Measurements from ENCODE around the gene WDFY2.

WDFY2 gene

GRCh38 chr13:51729866-51730553, 145.7 kb downstream of the WDFY2 start:
- no peak for DNase-seq (ENCODE audit: insufficient read length, low spot score)
- FAIRE-seq: no peak
- TF ChIP-seq CTCF (IDR thresholded peaks at IDR 0.05; ENCODE audit: insufficient read depth, missing control alignments): no peak

GRCh38 chr13:51730927-51731326, 146.7 kb downstream of the WDFY2 start:
- no peak for FAIRE-seq
- TF ChIP-seq CTCF (IDR thresholded peaks at IDR 0.05; ENCODE audit: insufficient read depth, missing control alignments): no peak
- no peak for DNase-seq (ENCODE audit: insufficient read length, low spot score)

GRCh38 chr13:51731759-51732158, 147.5 kb downstream of the WDFY2 start:
- peak; percentile 40 for TF ChIP-seq CTCF (IDR thresholded peaks at IDR 0.05; ENCODE audit: insufficient read depth, missing control alignments)
- DNase-seq (ENCODE audit: insufficient read length, low spot score): no peak
- FAIRE-seq: peak; percentile 11

- FAIRE-seq (no peak), DNase-seq (ENCODE audit: insufficient read length, low spot score) (no peak)
- no peak for TF ChIP-seq CTCF (IDR thresholded peaks at IDR 0.05; ENCODE audit: insufficient read depth, missing control alignments)
Observed at GRCh38 chr13:51733374-51734298, 149.4 kb downstream of the WDFY2 start.

- no peak for DNase-seq (ENCODE audit: insufficient read length, low spot score)
Observed at GRCh38 chr13:51734786-51735185, 150.5 kb downstream of the WDFY2 start.

GRCh38 chr13:51737609-51738008, 153.3 kb downstream of the WDFY2 start:
- TF ChIP-seq CTCF (IDR thresholded peaks at IDR 0.05; ENCODE audit: insufficient read depth, missing control alignments): no peak
- DNase-seq (ENCODE audit: insufficient read length, low spot score) (no peak), FAIRE-seq (no peak)

More at GRCh38 chr13:51734786-51735185, 150.5 kb downstream of the WDFY2 start:
- FAIRE-seq: no peak
- no peak for TF ChIP-seq CTCF (IDR thresholded peaks at IDR 0.05; ENCODE audit: insufficient read depth, missing control alignments)
